SKM-1 (cell line): ENCODE data around the gene USP3.
A peak's percentile ranks its signal among the peaks of the same experiment; 100 is the strongest.
"Not testable (repeated sequence)": the region's sequence is repeated elsewhere in the genome, so short reads cannot be mapped to it uniquely, and the experiment has no call there.

Experiments used
- DNase-seq: peaks from one replicate; lab custom pipeline; 2025; ENCODE audit not compliant: unreplicated experiment; lab: John Stamatoyannopoulos, UW

USP3 gene

GRCh38 chr15:63509955-63510940 is 5.9 kb downstream of the USP3 start:
- no peak for DNase-seq

- DNase-seq, result no peak
Measured at GRCh38 chr15:63512148-63512547, 7.8 kb downstream of the USP3 start.

GRCh38 chr15:63513271-63513670 is 8.9 kb downstream of the USP3 start:
- DNase-seq, result no peak

- no peak for DNase-seq
Measured at GRCh38 chr15:63513728-63514127, 9.3 kb downstream of the USP3 start.

- peak; percentile 61 for DNase-seq
Measured at GRCh38 chr15:63514531-63514943, 10.1 kb downstream of the USP3 start.

GRCh38 chr15:63517202-63517601 is 12.8 kb downstream of the USP3 start:
- DNase-seq, result no peak

GRCh38 chr15:63517628-63518027 is 13.2 kb downstream of the USP3 start:
- no peak for DNase-seq

- no peak for DNase-seq
Measured at GRCh38 chr15:63519041-63519440, 14.6 kb downstream of the USP3 start.

GRCh38 chr15:63519548-63520178 is 15.3 kb downstream of the USP3 start:
- DNase-seq, result no peak

GRCh38 chr15:63520462-63520861 is 16.1 kb downstream of the USP3 start:
- DNase-seq, result not testable (repeated sequence)

GRCh38 chr15:63522225-63522578 is 17.8 kb downstream of the USP3 start:
- DNase-seq, result no peak

- no peak for DNase-seq
Measured at GRCh38 chr15:63523306-63523990, 19.1 kb downstream of the USP3 start.

- no peak for DNase-seq
Measured at GRCh38 chr15:63524316-63525015, 20.1 kb downstream of the USP3 start.

GRCh38 chr15:63526401-63526800 is 22.0 kb downstream of the USP3 start:
- DNase-seq, result no peak

- DNase-seq, result no peak
Measured at GRCh38 chr15:63528138-63528659, 23.8 kb downstream of the USP3 start.

GRCh38 chr15:63530235-63530634 is 25.8 kb downstream of the USP3 start:
- DNase-seq, result no peak

- no peak for DNase-seq
Measured at GRCh38 chr15:63530752-63531299, 26.4 kb downstream of the USP3 start.

- DNase-seq, result no peak
Measured at GRCh38 chr15:63531586-63531985, 27.2 kb downstream of the USP3 start.

- no peak for DNase-seq
Measured at GRCh38 chr15:63532307-63532744, 27.9 kb downstream of the USP3 start.

GRCh38 chr15:63534888-63535287 is 30.5 kb downstream of the USP3 start:
- DNase-seq, result not testable (repeated sequence)
